ENCODE results near the gene NSG1. TPM values are rescaled to one million over a fixed set of nuclear protein-coding genes. Genes with fewer than 3 reads are reported as not detected.

The NSG1 gene
- total RNA-seq, 3 donors from 2014 or later (not counting 1 experiment from before 2014, with no cell fraction given) = 1.2 to 5.8 TPM; not detected in 1

GRCh38 chr4:4417886-4418285 is 31.0 kb downstream of the NSG1 start:
- no peak overlapping the region for H3K27ac ChIP-seq (ENCODE audit: low read length)
- Mint-ChIP-seq H3K9me3 (no peaks in the 10 kb centered on the region), H3K27ac (no peak overlapping the region), H3K4me3 (no peak overlapping the region), H3K27me3 (ENCODE audit: low read depth in 2 of 2) (no peaks in the 10 kb centered on the region), H3K4me1 (no peaks in the 10 kb centered on the region), H3K36me3 (peaks cover 7% of the 10 kb centered on the region)
- no peak overlapping the region for H3K4me3 ChIP-seq (ENCODE audit: low read length)
- ATAC-seq = no peak
- intact Hi-C loops (cut with micrococcal nuclease) = no loop called here
- DNase-seq = no peak
- TF ChIP-seq CTCF (IDR thresholded peaks at IDR 0.05) = no peak
- no peaks in the 10 kb centered on the region for H3K27me3 ChIP-seq (ENCODE audit: control insufficient read depth, insufficient read depth, low read length)
- peaks cover 36% of the 10 kb centered on the region for H3K36me3 ChIP-seq (ENCODE audit: control insufficient read depth, insufficient read depth, low read length)
- no peaks in the 10 kb centered on the region for H3K9me3 ChIP-seq (ENCODE audit: control insufficient read depth, insufficient read depth, low read length)
- peaks cover 3% of the 10 kb centered on the region for H3K4me1 ChIP-seq (ENCODE audit: control insufficient read depth, insufficient read depth, low read length)
- WGBS (ENCODE audit: insufficient coverage) = 80% methylated on average over 4 of the region's 7 CpGs

- WGBS (ENCODE audit: insufficient coverage) = 82% methylated on average over 19 of the region's 19 CpGs
- Histone ChIP-seq H3K4me1 (ENCODE audit: control insufficient read depth, insufficient read depth, low read length) (peaks cover 3% of the 10 kb centered on the region), H3K4me3 (ENCODE audit: low read length) (no peak overlapping the region), H3K9me3 (ENCODE audit: control insufficient read depth, insufficient read depth, low read length) (no peaks in the 10 kb centered on the region), H3K27ac (ENCODE audit: low read length) (no peak overlapping the region), H3K27me3 (ENCODE audit: control insufficient read depth, insufficient read depth, low read length) (no peaks in the 10 kb centered on the region), H3K36me3 (ENCODE audit: control insufficient read depth, insufficient read depth, low read length) (peaks cover 42% of the 10 kb centered on the region)
- intact Hi-C loops (cut with micrococcal nuclease) = no loop called here
- Mint-ChIP-seq H3K9me3 (no peaks in the 10 kb centered on the region), H3K4me1 (no peaks in the 10 kb centered on the region), H3K4me3 (no peak overlapping the region), H3K27ac (no peak overlapping the region), H3K36me3 (peaks cover 7% of the 10 kb centered on the region), H3K27me3 (ENCODE audit: low read depth in 2 of 2) (no peaks in the 10 kb centered on the region)
- peak in 1 of 2 donors; percentile 12 for DNase-seq
- TF ChIP-seq CTCF (IDR thresholded peaks at IDR 0.05) = no peak
- no peak for ATAC-seq
These were observed 31.9 kb downstream of the NSG1 start for GRCh38 chr4:4418676-4419390.

- H3K9me3 Mint-ChIP-seq = no peaks in the 10 kb centered on the region
- 97% methylated on average over 12 of the region's 12 CpGs for WGBS (ENCODE audit: insufficient coverage)
- DNase-seq (no peak), ATAC-seq (no peak)
- no peak overlapping the region for H3K4me3 Mint-ChIP-seq
- TF ChIP-seq CTCF (IDR thresholded peaks at IDR 0.05) = no peak
- H3K27me3 ChIP-seq (ENCODE audit: control insufficient read depth, insufficient read depth, low read length) = no peaks in the 10 kb centered on the region
- intact Hi-C loops (cut with micrococcal nuclease) = no loop called here
- H3K4me1 Mint-ChIP-seq = no peaks in the 10 kb centered on the region
- H3K4me3 ChIP-seq (ENCODE audit: low read length) = no peak overlapping the region
- no peak overlapping the region for H3K27ac Mint-ChIP-seq
- H3K27ac ChIP-seq (ENCODE audit: low read length) = no peak overlapping the region
- no peaks in the 10 kb centered on the region for H3K27me3 Mint-ChIP-seq (ENCODE audit: low read depth in 2 of 2)
- H3K4me1 ChIP-seq (ENCODE audit: control insufficient read depth, insufficient read depth, low read length) = peaks cover 3% of the 10 kb centered on the region
- H3K9me3 ChIP-seq (ENCODE audit: control insufficient read depth, insufficient read depth, low read length) = no peaks in the 10 kb centered on the region
- H3K36me3 ChIP-seq (ENCODE audit: control insufficient read depth, insufficient read depth, low read length) = peaks cover 47% of the 10 kb centered on the region
- peaks cover 7% of the 10 kb centered on the region for H3K36me3 Mint-ChIP-seq
These were observed 33.0 kb downstream of the NSG1 start for GRCh38 chr4:4419896-4420295.

GRCh38 chr4:4420421-4420820 is 33.5 kb downstream of the NSG1 start:
- DNase-seq (no peak), ATAC-seq (no peak)
- no peaks in the 10 kb centered on the region for H3K4me1 Mint-ChIP-seq
- no peak overlapping the region for H3K27ac Mint-ChIP-seq
- peaks cover 7% of the 10 kb centered on the region for H3K36me3 Mint-ChIP-seq
- Histone ChIP-seq H3K9me3 (ENCODE audit: control insufficient read depth, insufficient read depth, low read length) (no peaks in the 10 kb centered on the region), H3K36me3 (ENCODE audit: control insufficient read depth, insufficient read depth, low read length) (peaks cover 50% of the 10 kb centered on the region), H3K27ac (ENCODE audit: low read length) (no peak overlapping the region), H3K4me3 (ENCODE audit: low read length) (no peak overlapping the region), H3K27me3 (ENCODE audit: control insufficient read depth, insufficient read depth, low read length) (no peaks in the 10 kb centered on the region), H3K4me1 (ENCODE audit: control insufficient read depth, insufficient read depth, low read length) (peaks cover 3% of the 10 kb centered on the region)
- intact Hi-C loops (cut with micrococcal nuclease) = no loop called here
- WGBS (ENCODE audit: insufficient coverage) = 96% methylated on average over 12 of the region's 12 CpGs
- no peaks in the 10 kb centered on the region for H3K27me3 Mint-ChIP-seq (ENCODE audit: low read depth in 2 of 2)
- H3K4me3 Mint-ChIP-seq = no peak overlapping the region
- TF ChIP-seq CTCF (IDR thresholded peaks at IDR 0.05) = no peak
- no peaks in the 10 kb centered on the region for H3K9me3 Mint-ChIP-seq
